SK-N-SH treated with all-trans-retinoic acid at 6 μM for 48 hours (cell line): ENCODE data around the gene CETN1.

Source experiments
- ESRRG ChIP-seq: fragments of 250-450 bp; sonication (Bioruptor Pico); IDR thresholded peaks from 2 replicates; pipeline ENCODE4 v1.6.1; 2021; ENCODE audit warnings: mild to moderate bottlenecking
- TCF4 ChIP-seq: fragments of 250-450 bp; sonication (Bioruptor Pico); IDR thresholded peaks from 2 replicates; pipeline ENCODE4 v1.8.0; 2021; ENCODE audit warnings: mild to moderate bottlenecking, moderate library complexity, borderline replicate concordance
- ZFP3 ChIP-seq: fragments of 250-450 bp; sonication (Bioruptor Pico); IDR thresholded peaks from 2 replicates; pipeline ENCODE4 v1.5.0; 2020; ENCODE audit warnings: mild to moderate bottlenecking, moderate library complexity
- ZFP30 ChIP-seq: fragments of 450-650 bp; formaldehyde crosslinking; IDR thresholded peaks from 2 replicates; pipeline ENCODE4 v1.5.0; 2022; ENCODE audit warnings: mild to moderate bottlenecking, moderate library complexity
- ZNF565 ChIP-seq: fragments of 450-650 bp; formaldehyde crosslinking; conservative IDR thresholded peaks from 2 replicates; pipeline ENCODE4 v1.5.0; 2020; ENCODE audit warnings: low read depth, mild to moderate bottlenecking, moderate library complexity
- TF ChIP-seq, protein P1 (sequence below): fragments of 250-450 bp; sonication (Bioruptor Pico); IDR thresholded peaks from 2 replicates; pipeline ENCODE4 v1.8.0; 2020; ENCODE audit warnings: mild to moderate bottlenecking, moderate library complexity, borderline replicate concordance
- TF ChIP-seq, protein P2 (sequence below): fragments of 250-450 bp; sonication (Bioruptor Pico); IDR thresholded peaks from 2 replicates; pipeline ENCODE4 v1.8.0; 2021; ENCODE audit warnings: low read depth, mild to moderate bottlenecking, moderate library complexity, borderline replicate concordance

DNA sequence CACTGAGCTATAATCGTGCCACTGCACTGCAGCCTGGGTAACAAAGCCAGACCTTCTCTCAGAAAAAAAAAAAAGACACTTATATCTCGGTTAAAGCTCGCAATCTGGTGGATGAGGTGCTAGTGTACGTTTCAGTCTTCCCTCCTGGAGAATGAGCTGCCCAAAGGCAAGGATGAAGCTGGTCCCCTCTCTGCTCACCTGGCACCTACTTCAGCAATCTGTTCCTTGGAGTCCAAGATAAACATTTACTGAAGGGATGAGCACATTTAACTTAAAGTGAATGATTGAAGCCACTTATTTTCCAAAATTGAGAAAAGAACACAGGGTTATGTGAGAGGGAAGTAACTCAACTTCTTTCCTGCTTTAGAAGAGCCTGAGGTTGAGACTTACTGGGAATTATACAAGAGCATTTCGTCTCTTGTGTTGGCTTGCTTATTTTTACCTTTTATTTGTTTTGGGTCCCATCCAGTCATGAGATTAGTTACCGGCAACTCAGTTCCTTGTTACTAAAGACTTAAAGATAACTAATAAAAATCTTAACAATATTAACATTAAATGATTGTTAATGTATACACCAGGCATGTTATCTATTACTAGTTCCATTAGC, 46.1 kb upstream of the CETN1 start:
- TF ChIP-seq, protein P1, sequence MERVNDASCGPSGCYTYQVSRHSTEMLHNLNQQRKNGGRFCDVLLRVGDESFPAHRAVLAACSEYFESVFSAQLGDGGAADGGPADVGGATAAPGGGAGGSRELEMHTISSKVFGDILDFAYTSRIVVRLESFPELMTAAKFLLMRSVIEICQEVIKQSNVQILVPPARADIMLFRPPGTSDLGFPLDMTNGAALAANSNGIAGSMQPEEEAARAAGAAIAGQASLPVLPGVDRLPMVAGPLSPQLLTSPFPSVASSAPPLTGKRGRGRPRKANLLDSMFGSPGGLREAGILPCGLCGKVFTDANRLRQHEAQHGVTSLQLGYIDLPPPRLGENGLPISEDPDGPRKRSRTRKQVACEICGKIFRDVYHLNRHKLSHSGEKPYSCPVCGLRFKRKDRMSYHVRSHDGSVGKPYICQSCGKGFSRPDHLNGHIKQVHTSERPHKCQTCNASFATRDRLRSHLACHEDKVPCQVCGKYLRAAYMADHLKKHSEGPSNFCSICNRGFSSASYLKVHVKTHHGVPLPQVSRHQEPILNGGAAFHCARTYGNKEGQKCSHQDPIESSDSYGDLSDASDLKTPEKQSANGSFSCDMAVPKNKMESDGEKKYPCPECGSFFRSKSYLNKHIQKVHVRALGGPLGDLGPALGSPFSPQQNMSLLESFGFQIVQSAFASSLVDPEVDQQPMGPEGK (CRISPR knock-in tag): no peak
- TF ChIP-seq ESRRG (CRISPR knock-in tag) (no peak), ZFP30 (CRISPR knock-in tag) (no peak), TCF4 (no peak), ZNF565 (CRISPR knock-in tag) (no peak), ZFP3 (CRISPR knock-in tag) (no peak)
- TF ChIP-seq, protein P2, sequence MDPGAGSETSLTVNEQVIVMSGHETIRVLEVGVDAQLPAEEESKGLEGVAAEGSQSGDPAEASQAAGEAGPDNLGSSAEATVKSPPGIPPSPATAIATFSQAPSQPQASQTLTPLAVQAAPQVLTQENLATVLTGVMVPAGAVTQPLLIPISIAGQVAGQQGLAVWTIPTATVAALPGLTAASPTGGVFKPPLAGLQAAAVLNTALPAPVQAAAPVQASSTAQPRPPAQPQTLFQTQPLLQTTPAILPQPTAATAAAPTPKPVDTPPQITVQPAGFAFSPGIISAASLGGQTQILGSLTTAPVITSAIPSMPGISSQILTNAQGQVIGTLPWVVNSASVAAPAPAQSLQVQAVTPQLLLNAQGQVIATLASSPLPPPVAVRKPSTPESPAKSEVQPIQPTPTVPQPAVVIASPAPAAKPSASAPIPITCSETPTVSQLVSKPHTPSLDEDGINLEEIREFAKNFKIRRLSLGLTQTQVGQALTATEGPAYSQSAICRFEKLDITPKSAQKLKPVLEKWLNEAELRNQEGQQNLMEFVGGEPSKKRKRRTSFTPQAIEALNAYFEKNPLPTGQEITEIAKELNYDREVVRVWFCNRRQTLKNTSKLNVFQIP (CRISPR knock-in tag): no peak
